Measurements from ENCODE around the gene SLC2A9. TPM values are rescaled to one million over a fixed set of nuclear protein-coding genes. Genes with fewer than 3 reads are reported as not detected.

The SLC2A9 gene
- total and polyA plus RNA-seq, 2 of the 4 experiments (the other 2 are of a cell fraction) = 0.72 to 2.1 TPM

- intact Hi-C loops (cut with micrococcal nuclease) = no loop called here
- H3K23ac ChIP-seq (ENCODE audit: low read depth, low read length) = peak overlapping the region; percentile 32; the same call in 1 of the 2 replicates
Measured at GRCh38 chr4:10033191-10033881, 12.0 kb upstream of the SLC2A9 start.

More at GRCh38 chr4:10033191-10033881, 12.0 kb upstream of the SLC2A9 start:
- 26% methylated on average over 7 of the region's 18 CpGs; no CpG with 5 or more reads in 1 of the 2 experiments for WGBS, 2 experiments (ENCODE audit: extremely low coverage in 2 of 2, insufficient read length in 1 of 2)
- Histone ChIP-seq H3K4ac (ENCODE audit: low read depth, low read length) (peak overlapping the region; percentile 45), H4K91ac (ENCODE audit: insufficient read depth, low read depth, low read length) (peak overlapping the region; percentile 30; the same call in 1 of the 2 replicates), H2BK20ac (ENCODE audit: low read depth, low read length) (peak overlapping the region; percentile 26; the same call in 1 of the 2 replicates), H4K20me1 (ENCODE audit: insufficient read depth, low read length) (no peaks in the 10 kb centered on the region), H3K27me3 (ENCODE audit: control insufficient read depth, insufficient read depth, low read length) (no peaks in the 10 kb centered on the region), H2AK5ac (ENCODE audit: low read depth, low read length) (peak overlapping the region; percentile 74), H2AK9ac (replicated peaks; ENCODE audit: low read depth, low read length, poor library complexity) (peak overlapping the region; percentile 65), H3K9ac (ENCODE audit: low read depth, low read length) (no peak overlapping the region; the same call in 1 of the 2 replicates), H3K27ac (ENCODE audit: insufficient read depth, low read length) (peak overlapping the region; percentile 85), H3K9me3 (ENCODE audit: control insufficient read depth, insufficient read depth, low read length) (no peaks in the 10 kb centered on the region), H3K4me2 (ENCODE audit: low read depth, low read length) (peak overlapping the region; percentile 47), H4K5ac (ENCODE audit: low read depth, low read length) (peak overlapping the region; percentile 72; the same call in 1 of the 2 replicates), H2BK15ac (ENCODE audit: low read depth, low read length) (0 out of 3 replicates have a peak overlapping the region, but pooled peaks have one; percentile 10), H2BK120ac (ENCODE audit: low read depth, low read length) (peak overlapping the region; percentile 47), H3K79me1 (ENCODE audit: low read depth in 1 of 2, low read length in 2 of 2) (no peaks in the 10 kb centered on the region), H3K56ac (ENCODE audit: extremely low read depth, insufficient read depth, low read length) (0 out of 2 replicates have a peak overlapping the region, but pooled peaks have one; percentile 4), H3K4me3 (ENCODE audit: insufficient read depth, low read depth, low read length) (no peak overlapping the region), H4K8ac (ENCODE audit: low read depth in 2 of 2, low read length in 2 of 2) (peak overlapping the region in 1 of 2 experiments; percentile 45; a peak in 2 of 4 replicates), H3K14ac (replicated peaks; ENCODE audit: low read depth, low read length) (peak overlapping the region; percentile 20), H3K36me3 (ENCODE audit: control insufficient read depth, insufficient read depth, low read length) (no peaks in the 10 kb centered on the region), H3K18ac (ENCODE audit: low read depth, low read length) (peak overlapping the region; percentile 29; the same call in 1 of the 2 replicates), H3K4me1 (ENCODE audit: control insufficient read depth, insufficient read depth, low read length) (peaks cover 28% of the 10 kb centered on the region), H2AFZ (replicated peaks; ENCODE audit: low read length, poor library complexity) (peak overlapping the region; percentile 35), H3K9me1 (ENCODE audit: insufficient read depth, low read length) (peaks cover 7% of the 10 kb centered on the region), H2BK5ac (ENCODE audit: low read depth, low read length, poor library complexity, severe bottlenecking) (no peak overlapping the region)
- DNase-seq (peak; percentile 71), ATAC-seq (ENCODE audit: low read depth) (peak; percentile 91)
- ChIA-PET POLR2A (ENCODE audit: unreplicated experiment) (no interaction called here), CTCF (interaction anchor here (0.9 kb wide), 1 partner anchor 18 kb away, joined by 4 read pairs; no protein-coding TSS in a partner anchor)
- in situ Hi-C loops (cut with MboI; ENCODE audit: low sequenced_read_pairs) = no loop called here
- dilution Hi-C loops (cut with HindIII; ENCODE audit: low sequenced_read_pairs, unreplicated experiment) = no loop called here
- BruUV-seq (replicated peaks) = no TSS peak
- TF ChIP-seq FOS (IDR thresholded peaks at IDR 0.05; ENCODE audit: low read depth, low read length) = no peak
- no peak for TF ChIP-seq SMC3 (IDR thresholded peaks at IDR 0.05; ENCODE audit: low read depth, low read length)
- no peak for TF ChIP-seq CHD1 (IDR thresholded peaks at IDR 0.05; ENCODE audit: low read depth, low read length)
- TF ChIP-seq NFE2L2 (IDR thresholded peaks at IDR 0.05; ENCODE audit: low read depth, low read length) = no peak
